ENCODE data around the gene MAMLD1.
A peak's percentile ranks its signal among the peaks of the same experiment; 100 is the strongest.

Gene MAMLD1

DNA sequence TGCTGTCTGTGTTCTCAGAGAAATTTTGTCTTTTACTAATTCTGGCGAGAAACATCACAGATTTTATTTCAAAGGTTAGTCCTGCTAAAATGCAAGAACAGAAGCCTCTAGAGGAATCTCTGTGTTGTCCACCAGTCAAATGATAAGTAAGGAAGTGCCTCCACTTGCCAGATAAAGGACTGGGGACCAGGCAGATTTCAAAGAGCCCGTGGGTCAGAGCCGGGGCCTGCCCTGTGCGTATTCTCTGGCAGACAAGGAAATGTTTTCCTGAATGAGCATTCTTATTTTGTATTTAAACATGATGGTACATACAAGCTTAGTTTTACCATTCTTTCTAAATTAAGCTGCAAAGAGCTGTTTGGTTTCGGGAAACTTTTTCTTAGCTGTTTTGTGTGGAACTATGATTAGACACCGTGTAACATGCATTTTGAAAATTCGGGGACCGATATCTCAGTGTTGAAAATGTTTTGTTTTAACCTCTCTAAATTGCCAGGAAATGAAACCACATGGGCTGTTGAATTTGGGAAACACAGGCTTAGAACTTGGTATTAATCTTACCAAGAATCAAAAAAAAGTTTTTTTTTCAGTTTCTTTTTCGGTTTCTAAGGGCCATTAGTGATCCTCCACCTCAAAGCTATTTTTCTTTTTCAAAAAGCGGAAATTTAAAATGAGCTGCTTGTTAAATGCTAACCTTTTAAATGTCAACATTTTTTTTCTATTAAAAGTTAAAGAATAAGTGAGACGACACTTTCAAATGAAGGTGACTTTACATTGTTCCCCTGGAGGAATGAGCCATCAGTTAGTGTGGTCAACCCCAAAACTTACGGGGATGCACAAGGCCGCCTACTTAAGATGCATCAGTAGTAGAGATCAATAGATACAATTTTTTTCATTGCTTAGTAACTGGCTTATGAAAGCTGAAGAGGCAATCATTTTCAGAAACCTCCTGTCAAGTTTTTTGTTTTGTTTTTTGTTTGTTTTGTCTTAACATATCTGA, 115.7 kb downstream of the MAMLD1 start:
- intact Hi-C loops (cut with DNase I; ENCODE audit: low total_unique reads), result no loop called here
- no peaks in the 10 kb centered on the region for H3K9me3 ChIP-seq
- no peak overlapping the region for H3K4me3 ChIP-seq
- no peaks in the 10 kb centered on the region for H3K4me1 ChIP-seq
- no peak for TF ChIP-seq CTCF (IDR thresholded peaks at IDR 0.05)
- H3K36me3 ChIP-seq, result no peaks in the 10 kb centered on the region
- DNase-seq, result no peak
- no peak overlapping the region for H3K27ac ChIP-seq
- no peaks in the 10 kb centered on the region for H3K27me3 ChIP-seq

DNA sequence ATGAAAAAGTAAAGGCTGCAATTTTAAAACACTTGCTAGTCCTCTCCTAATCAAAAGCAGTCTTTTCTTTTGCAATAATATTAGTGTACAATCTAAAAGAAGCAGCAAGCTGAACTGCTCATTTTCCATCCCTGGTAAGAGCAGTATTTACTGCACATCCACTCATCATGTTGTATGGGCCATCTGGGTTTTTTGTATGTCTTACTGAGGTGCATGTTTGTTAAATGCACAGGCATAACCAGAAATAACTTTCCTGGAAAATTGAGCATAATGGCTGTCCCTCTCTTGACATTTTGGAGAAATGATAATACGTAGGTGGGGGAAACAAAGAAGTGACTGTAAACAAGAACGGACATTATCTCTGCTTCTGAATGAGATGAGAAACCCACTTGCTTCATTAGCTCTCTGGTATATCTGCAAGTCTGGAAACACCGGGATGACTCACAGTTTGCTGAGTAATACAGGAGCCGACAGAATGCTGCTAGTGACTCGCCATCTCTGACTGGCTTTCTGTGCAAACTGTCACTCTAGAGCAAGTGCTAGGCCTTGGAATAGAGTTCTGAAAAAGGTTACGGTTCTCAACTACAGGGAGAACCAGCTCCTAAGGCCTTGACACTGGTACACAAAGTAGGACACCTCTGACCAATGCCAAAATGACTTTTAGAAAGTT, 119.6 kb downstream of the MAMLD1 start:
- no peak for DNase-seq
- no peak for TF ChIP-seq CTCF (IDR thresholded peaks at IDR 0.05)
- intact Hi-C loops (cut with DNase I; ENCODE audit: low total_unique reads), result loop anchor here (10.0 kb wide), 1 partner anchor 108 kb away; no protein-coding TSS in a partner anchor
- H3K4me1 ChIP-seq, result no peaks in the 10 kb centered on the region
- H3K27me3 ChIP-seq, result no peaks in the 10 kb centered on the region
- no peak overlapping the region for H3K4me3 ChIP-seq
- no peaks in the 10 kb centered on the region for H3K9me3 ChIP-seq
- H3K36me3 ChIP-seq, result no peaks in the 10 kb centered on the region
- H3K27ac ChIP-seq, result no peak overlapping the region

DNA sequence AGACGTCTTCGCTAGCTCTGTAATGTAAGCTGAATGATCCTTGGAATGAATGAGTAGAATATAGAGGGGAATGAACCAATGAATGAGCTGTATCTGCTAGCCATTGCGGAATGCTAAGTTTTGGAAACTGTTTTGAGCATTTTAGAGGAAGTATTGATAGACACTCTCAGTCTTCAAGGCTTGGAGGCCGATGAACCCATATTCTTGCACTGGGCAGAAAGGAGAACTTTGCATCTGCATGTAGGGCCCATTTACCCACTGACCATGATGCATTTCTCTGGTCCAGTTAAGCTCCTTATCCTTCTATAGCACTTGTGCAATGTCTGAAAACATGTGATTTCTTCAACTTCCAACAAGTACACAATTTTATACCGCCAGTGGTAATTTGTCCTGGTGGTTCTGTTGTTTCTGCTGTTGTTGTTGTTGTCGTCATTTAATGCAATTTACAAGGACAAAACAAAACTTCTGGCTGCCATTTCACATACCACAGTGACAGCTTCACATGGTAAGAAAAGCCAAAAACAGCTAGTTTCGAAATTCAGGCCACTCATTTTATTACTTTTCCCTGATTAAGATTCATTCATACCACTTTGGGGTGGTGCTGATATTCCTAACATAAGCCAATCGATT, 120.4 kb downstream of the MAMLD1 start:
- H3K27ac ChIP-seq, result no peak overlapping the region
- H3K27me3 ChIP-seq, result no peaks in the 10 kb centered on the region
- DNase-seq, result no peak
- intact Hi-C loops (cut with DNase I; ENCODE audit: low total_unique reads), result loop anchor here (10.0 kb wide), 1 partner anchor 109 kb away; no protein-coding TSS in a partner anchor
- no peaks in the 10 kb centered on the region for H3K4me1 ChIP-seq
- H3K36me3 ChIP-seq, result no peaks in the 10 kb centered on the region
- TF ChIP-seq CTCF (IDR thresholded peaks at IDR 0.05), result no peak
- no peak overlapping the region for H3K4me3 ChIP-seq
- H3K9me3 ChIP-seq, result no peaks in the 10 kb centered on the region

DNA sequence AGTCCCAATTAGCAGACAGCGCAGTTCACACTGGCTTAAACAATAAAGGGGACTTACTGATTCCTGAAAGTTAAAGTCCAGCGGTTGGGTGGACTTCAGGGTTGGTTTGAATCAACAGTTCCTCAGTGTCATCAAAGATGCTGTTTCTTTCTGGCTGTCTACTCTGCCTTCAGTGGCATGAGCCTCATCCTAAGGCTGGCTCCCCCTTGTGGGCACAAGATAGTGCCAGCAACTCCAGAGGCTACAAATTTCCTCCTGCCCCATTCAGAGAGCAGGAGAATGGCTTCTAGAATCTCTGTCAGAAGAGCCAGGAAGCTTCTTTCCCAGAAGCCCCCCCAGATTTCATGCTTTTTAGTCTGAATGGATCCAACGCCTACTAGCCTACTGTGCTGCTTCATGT, 122.9 kb downstream of the MAMLD1 start:
- DNase-seq, result peak; percentile 24 to 66
- no peaks in the 10 kb centered on the region for H3K4me1 ChIP-seq
- H3K27ac ChIP-seq, result no peak overlapping the region
- intact Hi-C loops (cut with DNase I; ENCODE audit: low total_unique reads), result loop anchor here (10.0 kb wide), 1 partner anchor 111 kb away; no protein-coding TSS in a partner anchor
- H3K9me3 ChIP-seq, result no peaks in the 10 kb centered on the region
- TF ChIP-seq CTCF (IDR thresholded peaks at IDR 0.05), result peak; percentile 40 to 53
- no peak overlapping the region for H3K4me3 ChIP-seq
- H3K27me3 ChIP-seq, result no peaks in the 10 kb centered on the region
- no peaks in the 10 kb centered on the region for H3K36me3 ChIP-seq

DNA sequence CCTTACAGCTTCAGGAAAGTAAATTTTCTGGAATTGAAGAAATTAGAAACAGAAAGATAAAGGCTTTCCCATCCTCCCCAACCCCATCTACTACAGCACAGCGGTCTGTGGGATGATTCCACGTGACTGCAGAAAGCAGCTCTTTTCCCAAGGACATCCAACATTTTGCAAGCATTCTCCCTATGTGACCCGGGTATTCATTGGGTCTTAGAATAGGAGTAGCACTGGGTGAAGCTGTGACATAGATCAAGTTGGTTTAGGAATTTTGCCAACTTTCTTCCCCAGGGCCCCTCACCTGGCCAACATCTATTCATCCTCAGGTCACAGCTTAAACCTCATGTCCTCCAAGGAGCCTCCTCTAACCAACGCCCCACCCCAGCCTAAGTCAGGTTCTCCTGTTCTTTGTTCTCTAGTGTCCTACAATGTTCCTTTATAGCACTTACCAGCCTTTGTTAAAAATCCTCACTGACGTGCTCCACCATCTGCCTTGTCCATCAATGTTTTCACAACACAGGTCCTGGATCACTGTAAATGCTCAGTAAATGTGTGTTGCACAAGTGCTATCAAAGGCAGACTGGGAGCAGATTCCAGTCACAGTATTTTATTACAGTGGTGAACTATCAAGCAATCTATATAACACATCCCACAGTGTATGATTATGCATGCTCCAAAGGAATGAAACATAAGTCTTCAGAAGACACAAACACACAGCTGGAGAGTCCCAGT, 124.4 kb downstream of the MAMLD1 start:
- Histone ChIP-seq H3K36me3 (no peaks in the 10 kb centered on the region), H3K9me3 (no peaks in the 10 kb centered on the region), H3K27me3 (no peaks in the 10 kb centered on the region), H3K27ac (no peak overlapping the region), H3K4me1 (no peaks in the 10 kb centered on the region), H3K4me3 (no peak overlapping the region)
- no peak for TF ChIP-seq CTCF (IDR thresholded peaks at IDR 0.05)
- intact Hi-C loops (cut with DNase I; ENCODE audit: low total_unique reads), result loop anchor here (10.0 kb wide), 1 partner anchor 113 kb away; no protein-coding TSS in a partner anchor
- no peak for DNase-seq

Data from tibial artery (tissue), 4 donors.